Measurements from ENCODE around the gene UBE3B.
A peak's percentile ranks its signal among the peaks of the same experiment; 100 is the strongest.
"Not testable (repeated sequence)": the region's sequence is repeated elsewhere in the genome, so short reads cannot be mapped to it uniquely, and the experiment has no call there.

The UBE3B gene

GRCh38 chr12:109466305-109466704 lies 11.1 kb upstream of the UBE3B start:
- no peaks in the 10 kb centered on the region for H3K27me3 ChIP-seq (ENCODE audit: control insufficient read depth, insufficient read depth, low read length)
- peaks cover 69% of the 10 kb centered on the region for H3K4me1 ChIP-seq (ENCODE audit: control insufficient read depth, insufficient read depth, low read length)
- peak overlapping the region; percentile 97 for H3K27ac ChIP-seq (ENCODE audit: low read depth, low read length)
- peaks cover 5% of the 10 kb centered on the region for H3K36me3 ChIP-seq (ENCODE audit: control insufficient read depth, insufficient read depth, low read length)
- no peak overlapping the region for H3K4me3 ChIP-seq (ENCODE audit: low read length)
- no peak overlapping the region for H3K9ac ChIP-seq (ENCODE audit: low read length)

- Histone ChIP-seq H3K36me3 (ENCODE audit: control insufficient read depth, insufficient read depth, low read length) (peaks cover 5% of the 10 kb centered on the region), H3K4me3 (ENCODE audit: low read length) (no peak overlapping the region), H3K27ac (ENCODE audit: low read depth, low read length) (peak overlapping the region; percentile 97)
These were observed 10.6 kb upstream of the UBE3B start for GRCh38 chr12:109466821-109467220.

GRCh38 chr12:109467978-109468676 lies 9.3 kb upstream of the UBE3B start:
- Histone ChIP-seq H3K27me3 (ENCODE audit: control insufficient read depth, insufficient read depth, low read length) (no peaks in the 10 kb centered on the region), H3K4me3 (ENCODE audit: low read length) (no peak overlapping the region), H3K27ac (ENCODE audit: low read depth, low read length) (peak overlapping the region; percentile 97), H3K4me1 (ENCODE audit: control insufficient read depth, insufficient read depth, low read length) (peaks cover 52% of the 10 kb centered on the region), H3K36me3 (ENCODE audit: control insufficient read depth, insufficient read depth, low read length) (peaks cover 5% of the 10 kb centered on the region), H3K9ac (ENCODE audit: low read length) (no peak overlapping the region)

More at GRCh38 chr12:109466821-109467220, 10.6 kb upstream of the UBE3B start:
- peaks cover 64% of the 10 kb centered on the region for H3K4me1 ChIP-seq (ENCODE audit: control insufficient read depth, insufficient read depth, low read length)
- no peak overlapping the region for H3K9ac ChIP-seq (ENCODE audit: low read length)
- no peaks in the 10 kb centered on the region for H3K27me3 ChIP-seq (ENCODE audit: control insufficient read depth, insufficient read depth, low read length)

GRCh38 chr12:109469517-109469916 lies 7.9 kb upstream of the UBE3B start:
- H3K27ac ChIP-seq (ENCODE audit: low read depth, low read length) = no peak overlapping the region
- H3K4me3 ChIP-seq (ENCODE audit: low read length) = no peak overlapping the region
- no peak overlapping the region for H3K9ac ChIP-seq (ENCODE audit: low read length)
- peaks cover 5% of the 10 kb centered on the region for H3K36me3 ChIP-seq (ENCODE audit: control insufficient read depth, insufficient read depth, low read length)
- H3K27me3 ChIP-seq (ENCODE audit: control insufficient read depth, insufficient read depth, low read length) = no peaks in the 10 kb centered on the region
- H3K4me1 ChIP-seq (ENCODE audit: control insufficient read depth, insufficient read depth, low read length) = peaks cover 42% of the 10 kb centered on the region

GRCh38 chr12:109473006-109473405 lies 4.4 kb upstream of the UBE3B start:
- Histone ChIP-seq H3K4me1 (ENCODE audit: control insufficient read depth, insufficient read depth, low read length) (peaks cover 22% of the 10 kb centered on the region), H3K36me3 (ENCODE audit: control insufficient read depth, insufficient read depth, low read length) (peaks cover 5% of the 10 kb centered on the region)

GRCh38 chr12:109473526-109474270 lies 3.7 kb upstream of the UBE3B start:
- H3K4me3 ChIP-seq (ENCODE audit: low read length); H3K36me3 ChIP-seq (ENCODE audit: control insufficient read depth, insufficient read depth, low read length); H3K27ac ChIP-seq (ENCODE audit: low read depth, low read length); H3K9ac ChIP-seq (ENCODE audit: low read length); H3K27me3 ChIP-seq (ENCODE audit: control insufficient read depth, insufficient read depth, low read length): not testable (repeated sequence)
- H3K4me1 ChIP-seq (ENCODE audit: control insufficient read depth, insufficient read depth, low read length) = peaks cover 18% of the 10 kb centered on the region

More at GRCh38 chr12:109473006-109473405, 4.4 kb upstream of the UBE3B start:
- no peak overlapping the region for H3K27ac ChIP-seq (ENCODE audit: low read depth, low read length)
- no peak overlapping the region for H3K9ac ChIP-seq (ENCODE audit: low read length)
- no peaks in the 10 kb centered on the region for H3K27me3 ChIP-seq (ENCODE audit: control insufficient read depth, insufficient read depth, low read length)
- no peak overlapping the region for H3K4me3 ChIP-seq (ENCODE audit: low read length)

- Histone ChIP-seq H3K4me1 (ENCODE audit: control insufficient read depth, insufficient read depth, low read length) (peaks cover 18% of the 10 kb centered on the region), H3K27me3 (ENCODE audit: control insufficient read depth, insufficient read depth, low read length) (no peaks in the 10 kb centered on the region), H3K4me3 (ENCODE audit: low read length) (no peak overlapping the region), H3K9ac (ENCODE audit: low read length) (no peak overlapping the region), H3K36me3 (ENCODE audit: control insufficient read depth, insufficient read depth, low read length) (no peaks in the 10 kb centered on the region), H3K27ac (ENCODE audit: low read depth, low read length) (no peak overlapping the region)
These were observed 2.3 kb upstream of the UBE3B start for GRCh38 chr12:109475121-109475520.

GRCh38 chr12:109475993-109476806 lies 1.2 kb upstream of the UBE3B start:
- Histone ChIP-seq H3K27ac (ENCODE audit: low read depth, low read length) (peak overlapping the region; percentile 98), H3K4me3 (ENCODE audit: low read length) (peak overlapping the region; percentile 94), H3K9ac (ENCODE audit: low read length) (peak overlapping the region; percentile 59), H3K4me1 (ENCODE audit: control insufficient read depth, insufficient read depth, low read length) (peaks cover 17% of the 10 kb centered on the region), H3K36me3 (ENCODE audit: control insufficient read depth, insufficient read depth, low read length) (no peaks in the 10 kb centered on the region), H3K27me3 (ENCODE audit: control insufficient read depth, insufficient read depth, low read length) (no peaks in the 10 kb centered on the region)

- Histone ChIP-seq H3K4me3 (ENCODE audit: low read length) (peak overlapping the region; percentile 94), H3K4me1 (ENCODE audit: control insufficient read depth, insufficient read depth, low read length) (peaks cover 17% of the 10 kb centered on the region), H3K9ac (ENCODE audit: low read length) (peak overlapping the region; percentile 88)
These were observed 638 bp upstream of the UBE3B start for GRCh38 chr12:109476807-109477184.

GRCh38 chr12:109477963-109478315 lies 505 bp downstream of the UBE3B start:
- Histone ChIP-seq H3K27ac (ENCODE audit: low read depth, low read length) (peak overlapping the region; percentile 98), H3K4me1 (ENCODE audit: control insufficient read depth, insufficient read depth, low read length) (peaks cover 17% of the 10 kb centered on the region)

More at GRCh38 chr12:109476807-109477184, 638 bp upstream of the UBE3B start:
- H3K36me3 ChIP-seq (ENCODE audit: control insufficient read depth, insufficient read depth, low read length) = no peaks in the 10 kb centered on the region
- no peaks in the 10 kb centered on the region for H3K27me3 ChIP-seq (ENCODE audit: control insufficient read depth, insufficient read depth, low read length)
- peak overlapping the region; percentile 98 for H3K27ac ChIP-seq (ENCODE audit: low read depth, low read length)

GRCh38 chr12:109479761-109480160 lies 2.3 kb downstream of the UBE3B start:
- Histone ChIP-seq H3K27me3 (ENCODE audit: control insufficient read depth, insufficient read depth, low read length) (no peaks in the 10 kb centered on the region), H3K4me3 (ENCODE audit: low read length) (no peak overlapping the region), H3K27ac (ENCODE audit: low read depth, low read length) (no peak overlapping the region), H3K4me1 (ENCODE audit: control insufficient read depth, insufficient read depth, low read length) (peaks cover 13% of the 10 kb centered on the region), H3K9ac (ENCODE audit: low read length) (no peak overlapping the region), H3K36me3 (ENCODE audit: control insufficient read depth, insufficient read depth, low read length) (peaks cover 9% of the 10 kb centered on the region)

More at GRCh38 chr12:109477963-109478315, 505 bp downstream of the UBE3B start:
- Histone ChIP-seq H3K9ac (ENCODE audit: low read length) (peak overlapping the region; percentile 88), H3K4me3 (ENCODE audit: low read length) (peak overlapping the region; percentile 94), H3K36me3 (ENCODE audit: control insufficient read depth, insufficient read depth, low read length) (no peaks in the 10 kb centered on the region), H3K27me3 (ENCODE audit: control insufficient read depth, insufficient read depth, low read length) (no peaks in the 10 kb centered on the region)

- Histone ChIP-seq H3K27ac (ENCODE audit: low read depth, low read length) (no peak overlapping the region), H3K27me3 (ENCODE audit: control insufficient read depth, insufficient read depth, low read length) (no peaks in the 10 kb centered on the region), H3K36me3 (ENCODE audit: control insufficient read depth, insufficient read depth, low read length) (peaks cover 14% of the 10 kb centered on the region), H3K4me1 (ENCODE audit: control insufficient read depth, insufficient read depth, low read length) (peaks cover 12% of the 10 kb centered on the region), H3K4me3 (ENCODE audit: low read length) (no peak overlapping the region), H3K9ac (ENCODE audit: low read length) (no peak overlapping the region)
These were observed 2.9 kb downstream of the UBE3B start for GRCh38 chr12:109480356-109480755.

All from rectal smooth muscle tissue (tissue), 1 donor.